Gastroesophageal sphincter (tissue), 3 donors: ENCODE data around the gene CARS2.

Experiments used
- POLR2A ChIP-seq, 2 donors: fragments of 450-650 bp; IDR thresholded peaks; one replicate each; pipeline ENCODE4 v1.6.1; 2017; ENCODE audit warnings: antibody characterized with exemption in 2 of 2, mild to moderate bottlenecking in 2 of 2, moderate library complexity in 1 of 2
- POLR2AphosphoS5 ChIP-seq: sonication (generic); formaldehyde crosslinking; IDR thresholded peaks from one replicate; pipeline ENCODE4 v1.6.1; 2017; ENCODE audit warnings: antibody characterized with exemption
- TF ChIP-seq, protein P1 (sequence below), 4 experiments: fragments of 200-600 bp in 2 of 4; fragments of 450-650 bp in 2 of 4; sonication (generic) in 1 of 4; IDR thresholded peaks; one replicate each; pipeline ENCODE4 v1.5.1; 2017 to 2019; ENCODE audit warnings: antibody characterized with exemption in 4 of 4, mild to moderate bottlenecking in 2 of 4, moderate library complexity in 2 of 4

GRCh38 chr13:110639935-110640334, 66.0 kb downstream of the CARS2 start:
- TF ChIP-seq POLR2A (IDR thresholded peaks at IDR 0.05) (no peak), POLR2AphosphoS5 (no peak)
- TF ChIP-seq, protein P1, sequence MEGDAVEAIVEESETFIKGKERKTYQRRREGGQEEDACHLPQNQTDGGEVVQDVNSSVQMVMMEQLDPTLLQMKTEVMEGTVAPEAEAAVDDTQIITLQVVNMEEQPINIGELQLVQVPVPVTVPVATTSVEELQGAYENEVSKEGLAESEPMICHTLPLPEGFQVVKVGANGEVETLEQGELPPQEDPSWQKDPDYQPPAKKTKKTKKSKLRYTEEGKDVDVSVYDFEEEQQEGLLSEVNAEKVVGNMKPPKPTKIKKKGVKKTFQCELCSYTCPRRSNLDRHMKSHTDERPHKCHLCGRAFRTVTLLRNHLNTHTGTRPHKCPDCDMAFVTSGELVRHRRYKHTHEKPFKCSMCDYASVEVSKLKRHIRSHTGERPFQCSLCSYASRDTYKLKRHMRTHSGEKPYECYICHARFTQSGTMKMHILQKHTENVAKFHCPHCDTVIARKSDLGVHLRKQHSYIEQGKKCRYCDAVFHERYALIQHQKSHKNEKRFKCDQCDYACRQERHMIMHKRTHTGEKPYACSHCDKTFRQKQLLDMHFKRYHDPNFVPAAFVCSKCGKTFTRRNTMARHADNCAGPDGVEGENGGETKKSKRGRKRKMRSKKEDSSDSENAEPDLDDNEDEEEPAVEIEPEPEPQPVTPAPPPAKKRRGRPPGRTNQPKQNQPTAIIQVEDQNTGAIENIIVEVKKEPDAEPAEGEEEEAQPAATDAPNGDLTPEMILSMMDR (IDR thresholded peaks at IDR 0.05), result no peak
